ENCODE results near the gene ZNF595.

- TF ChIP-seq EZH2phosphoT487 (IDR thresholded peaks at IDR 0.05; ENCODE audit: insufficient read depth, low read depth) (no peak), EZH2 (IDR thresholded peaks at IDR 0.05; ENCODE audit: insufficient read depth, poor library complexity, severe bottlenecking) (no peak)
Observed at GRCh38 chr4:121408-122084, 68.4 kb downstream of the ZNF595 start.
